Ishikawa (cell line): ENCODE results near the gene INPPL1.

Experiments used
- CEBPB ChIP-seq: IDR thresholded peaks from 2 replicates; pipeline ENCODE4 v1.6.1; 2012
- CREB1 ChIP-seq: IDR thresholded peaks from 2 replicates; pipeline ENCODE4 v1.6.1; 2012; ENCODE audit warnings: low read depth
- EGR1 ChIP-seq: IDR thresholded peaks from 2 replicates; pipeline ENCODE4 v1.6.1; 2012
- EP300 ChIP-seq: IDR thresholded peaks from 2 replicates; pipeline ENCODE4 v1.6.1; 2012; ENCODE audit warnings: borderline replicate concordance
- FOXM1 ChIP-seq: IDR thresholded peaks from 2 replicates; pipeline ENCODE4 v1.6.1; 2012; ENCODE audit warnings: low read depth, borderline replicate concordance
- MAX ChIP-seq: IDR thresholded peaks from 2 replicates; pipeline ENCODE4 v1.6.1; 2012
- NFIC ChIP-seq: IDR thresholded peaks from 2 replicates; pipeline ENCODE4 v1.6.1; 2012
- RAD21 ChIP-seq: IDR thresholded peaks from 2 replicates; pipeline ENCODE4 v1.6.1; 2012; ENCODE audit warnings: low read depth
- REST ChIP-seq: IDR thresholded peaks from 2 replicates; pipeline ENCODE4 v1.6.1; 2012; ENCODE audit warnings: low read depth, mild to moderate bottlenecking
- TAF1 ChIP-seq: IDR thresholded peaks from 2 replicates; pipeline ENCODE4 v1.6.1; 2012; ENCODE audit warnings: low read depth, mild to moderate bottlenecking
- TCF12 ChIP-seq: IDR thresholded peaks from 2 replicates; pipeline ENCODE4 v1.6.1; 2012; ENCODE audit warnings: low read depth
- TEAD4 ChIP-seq: IDR thresholded peaks from 2 replicates; pipeline ENCODE4 v1.6.1; 2012
- USF1 ChIP-seq: IDR thresholded peaks from 2 replicates; pipeline ENCODE4 v1.6.1; 2012
- YY1 ChIP-seq: IDR thresholded peaks from 2 replicates; pipeline ENCODE4 v1.6.1; 2012; ENCODE audit warnings: low read depth
- ZBTB7A ChIP-seq: IDR thresholded peaks from 2 replicates; pipeline ENCODE4 v1.6.1; 2012; ENCODE audit warnings: low read depth

Gene INPPL1

GRCh38 chr11:72257570-72257969, 33.0 kb downstream of the INPPL1 start:
- TF ChIP-seq EP300 (no peak), REST (no peak), CREB1 (no peak), TEAD4 (no peak), YY1 (no peak), RAD21 (no peak), TCF12 (no peak), NFIC (no peak), EGR1 (no peak), CEBPB (no peak), MAX (no peak), USF1 (no peak)

GRCh38 chr11:72259490-72259889, 34.9 kb downstream of the INPPL1 start:
- TF ChIP-seq TEAD4: no peak
- TF ChIP-seq EP300: no peak
- no peak for TF ChIP-seq ZBTB7A
- TF ChIP-seq FOXM1: no peak
- TF ChIP-seq CEBPB: no peak
- TF ChIP-seq YY1: no peak
- TF ChIP-seq EGR1: no peak
- TF ChIP-seq TAF1: no peak
- no peak for TF ChIP-seq CREB1
- no peak for TF ChIP-seq MAX
- TF ChIP-seq REST: no peak
- TF ChIP-seq USF1: no peak
- TF ChIP-seq NFIC: no peak
- TF ChIP-seq RAD21: no peak
- no peak for TF ChIP-seq TCF12

GRCh38 chr11:72260574-72260973, 36.0 kb downstream of the INPPL1 start:
- TF ChIP-seq TEAD4 (no peak), FOXM1 (no peak), REST (no peak), RAD21 (no peak), CREB1 (no peak), USF1 (no peak), MAX (no peak), ZBTB7A (no peak), YY1 (no peak), TAF1 (no peak), EGR1 (no peak), TCF12 (no peak), EP300 (no peak), NFIC (no peak), CEBPB (no peak)

GRCh38 chr11:72263361-72263760, 38.8 kb downstream of the INPPL1 start:
- TF ChIP-seq YY1: no peak
- no peak for TF ChIP-seq USF1
- TF ChIP-seq MAX: no peak
- no peak for TF ChIP-seq RAD21
- no peak for TF ChIP-seq ZBTB7A
- no peak for TF ChIP-seq REST
- no peak for TF ChIP-seq TCF12
- no peak for TF ChIP-seq EGR1
